Erythroblast (primary cell): ENCODE results near the gene PPP2R1B.

Source experiments
- GATA1 ChIP-seq: IDR thresholded peaks from 2 replicates; pipeline ENCODE4 v1.6.1; 2011; ENCODE audit warnings: low read depth, mild to moderate bottlenecking, control low read depth, low read length, moderate library complexity
- POLR2A ChIP-seq: IDR thresholded peaks from 2 replicates; pipeline ENCODE4 v1.6.1; 2011; ENCODE audit warnings: mild to moderate bottlenecking, low read length

DNA sequence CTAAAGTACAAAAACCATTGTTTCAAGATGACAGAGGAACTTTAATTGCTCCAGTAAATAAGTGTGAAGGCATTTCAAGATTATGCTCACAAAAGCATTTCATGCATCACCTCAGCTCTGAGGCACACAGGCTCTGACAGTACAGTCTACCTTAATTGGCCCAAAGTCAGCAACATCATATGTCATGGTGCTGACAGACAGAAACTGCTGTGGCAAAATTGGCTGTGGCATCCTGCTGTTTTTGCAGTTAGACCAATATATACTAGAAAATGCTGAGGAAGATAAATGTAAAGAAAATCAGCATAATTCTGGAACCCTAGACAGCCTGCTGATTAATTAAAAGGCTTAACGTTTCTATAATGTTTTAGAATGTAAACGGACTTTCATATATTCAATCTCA, 34.9 kb upstream of the PPP2R1B start:
- no peak for TF ChIP-seq POLR2A
- TF ChIP-seq GATA1 = no peak
